WI38 (cell line): ENCODE data around the gene SPATA31A1.
"Not testable (repeated sequence)": the region's sequence is repeated elsewhere in the genome, so short reads cannot be mapped to it uniquely, and the experiment has no call there.

Source experiments
- H3K4me3 ChIP-seq: 2 replicates; pipeline ENCODE4 v1.5.1; 2011; ENCODE audit warnings: low read depth, mild to moderate bottlenecking, control low read depth, low read length

Gene SPATA31A1

GRCh38 chr9:39355369-39355768 lies at the start of gene SPATA31A1:
Gene SPATA31A1 (plus strand): TSS chr9:39355669. CDS start chr9:39355731, 62 bp downstream.
- not testable (repeated sequence) for H3K4me3 ChIP-seq

- not testable (repeated sequence) for H3K4me3 ChIP-seq
Observed at GRCh38 chr9:39407261-39408204, 52.1 kb downstream of the SPATA31A1 start.

GRCh38 chr9:39411254-39411940 lies 55.9 kb downstream of the SPATA31A1 start:
- not testable (repeated sequence) for H3K4me3 ChIP-seq
